Measurements from ENCODE around the gene ATF7IP2. TPM values are rescaled to one million over a fixed set of nuclear protein-coding genes. Genes with fewer than 3 reads are reported as not detected.

The ATF7IP2 gene
- total RNA-seq, 1 donor from 2014 or later, result 17.9 TPM

DNA sequence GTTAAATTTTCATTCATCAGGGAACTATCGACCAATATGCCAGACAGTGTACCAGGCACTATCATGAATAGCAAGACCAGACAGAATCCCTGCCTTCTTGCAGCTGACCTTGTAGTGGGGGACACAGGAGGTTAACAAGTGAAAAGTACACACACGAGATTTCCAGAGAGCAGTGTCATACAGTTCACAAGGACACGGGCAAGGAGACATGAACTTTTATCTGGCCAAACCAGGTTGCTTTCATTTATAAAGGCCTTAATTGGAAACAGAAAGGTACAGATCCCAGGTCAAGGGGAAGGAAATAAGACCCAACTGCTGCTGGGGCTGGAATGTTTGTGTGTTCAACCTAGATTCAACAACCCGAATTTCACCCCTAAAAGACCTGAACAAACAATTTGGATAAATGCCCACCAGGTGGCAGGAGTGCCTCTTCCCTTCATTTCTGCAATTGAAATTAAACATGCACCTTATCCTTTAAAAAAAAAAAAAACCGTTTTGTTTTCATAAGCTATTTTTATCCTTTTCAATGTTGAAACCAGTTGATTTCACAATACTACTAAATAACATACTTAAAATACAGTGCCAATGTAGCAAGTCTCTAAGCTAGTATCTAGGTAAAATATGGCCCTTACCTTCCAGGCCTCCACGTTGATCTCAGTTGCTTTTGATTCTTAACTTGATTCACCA lies 128.7 kb downstream of the ATF7IP2 start:
- peak; percentile 73 for DNase-seq

DNA sequence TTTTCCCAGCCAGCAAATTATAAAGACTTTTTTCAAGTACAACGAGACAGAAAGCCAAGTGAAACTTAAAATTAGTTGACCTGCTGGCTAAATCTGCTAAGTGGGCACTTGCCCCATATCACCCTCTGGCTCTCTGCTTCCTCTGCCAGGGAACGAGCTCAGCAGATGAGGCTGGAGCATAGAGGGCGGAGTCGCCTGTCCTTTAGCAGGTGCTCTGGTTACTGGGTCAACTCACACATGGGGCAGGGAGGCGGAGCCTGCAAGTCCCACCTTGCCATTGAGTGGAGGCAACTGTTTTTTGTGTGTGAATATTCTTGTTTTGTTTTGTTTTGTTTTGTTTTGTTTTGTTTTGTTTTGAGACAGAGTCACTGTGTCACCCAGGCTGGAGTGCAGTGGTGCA lies 132.0 kb downstream of the ATF7IP2 start:
- no peak for DNase-seq

DNA sequence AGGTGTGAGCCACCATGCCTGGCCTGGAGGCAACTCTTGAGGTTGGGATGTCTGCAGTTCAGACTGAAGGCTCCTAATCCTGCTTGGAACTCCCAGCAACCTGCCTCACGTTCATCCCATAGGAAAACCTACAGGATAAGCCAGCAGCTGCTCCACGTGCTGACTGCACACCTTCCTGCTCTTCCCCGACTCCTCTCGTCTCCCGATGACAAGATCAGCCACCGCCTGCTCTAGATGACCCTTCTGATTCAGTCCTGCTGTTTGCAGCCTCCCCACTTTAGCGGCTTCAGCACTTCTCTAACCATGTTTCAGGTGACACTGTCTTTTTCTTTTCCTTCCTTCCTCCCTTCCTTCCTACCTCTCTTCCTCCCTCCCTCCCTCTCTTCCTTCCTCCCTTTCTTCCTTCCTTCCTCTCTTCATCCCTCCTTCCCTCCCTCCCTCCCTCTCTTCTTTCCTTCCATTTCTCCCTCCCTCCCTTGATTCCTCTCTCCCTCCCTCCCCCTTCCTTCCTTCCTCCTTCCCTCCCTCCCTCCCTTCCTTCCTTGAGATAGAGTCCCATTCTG lies 132.7 kb downstream of the ATF7IP2 start:
- DNase-seq, result no peak

DNA sequence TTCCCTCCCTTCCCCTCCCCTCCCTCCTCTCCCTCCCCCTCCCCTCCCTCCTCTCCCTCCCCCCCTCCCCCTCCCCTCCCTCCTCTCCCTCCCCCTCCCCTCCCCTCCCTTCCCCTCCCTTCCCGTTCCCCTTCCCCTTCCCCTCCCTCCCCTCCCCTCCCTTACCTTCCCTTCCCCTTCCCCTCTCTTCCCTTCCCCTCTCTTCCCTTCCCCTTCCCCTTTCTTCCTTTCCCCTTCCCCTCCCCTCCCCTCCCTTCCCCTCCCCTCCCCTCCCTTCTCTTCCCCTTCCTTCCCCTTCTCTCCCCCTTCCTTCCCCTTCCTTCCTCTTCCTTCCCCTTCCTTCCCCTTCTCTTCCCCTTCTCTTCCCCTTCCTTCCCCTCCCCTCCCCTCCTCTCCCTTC lies 133.4 kb downstream of the ATF7IP2 start:
- DNase-seq, result no peak

DNA sequence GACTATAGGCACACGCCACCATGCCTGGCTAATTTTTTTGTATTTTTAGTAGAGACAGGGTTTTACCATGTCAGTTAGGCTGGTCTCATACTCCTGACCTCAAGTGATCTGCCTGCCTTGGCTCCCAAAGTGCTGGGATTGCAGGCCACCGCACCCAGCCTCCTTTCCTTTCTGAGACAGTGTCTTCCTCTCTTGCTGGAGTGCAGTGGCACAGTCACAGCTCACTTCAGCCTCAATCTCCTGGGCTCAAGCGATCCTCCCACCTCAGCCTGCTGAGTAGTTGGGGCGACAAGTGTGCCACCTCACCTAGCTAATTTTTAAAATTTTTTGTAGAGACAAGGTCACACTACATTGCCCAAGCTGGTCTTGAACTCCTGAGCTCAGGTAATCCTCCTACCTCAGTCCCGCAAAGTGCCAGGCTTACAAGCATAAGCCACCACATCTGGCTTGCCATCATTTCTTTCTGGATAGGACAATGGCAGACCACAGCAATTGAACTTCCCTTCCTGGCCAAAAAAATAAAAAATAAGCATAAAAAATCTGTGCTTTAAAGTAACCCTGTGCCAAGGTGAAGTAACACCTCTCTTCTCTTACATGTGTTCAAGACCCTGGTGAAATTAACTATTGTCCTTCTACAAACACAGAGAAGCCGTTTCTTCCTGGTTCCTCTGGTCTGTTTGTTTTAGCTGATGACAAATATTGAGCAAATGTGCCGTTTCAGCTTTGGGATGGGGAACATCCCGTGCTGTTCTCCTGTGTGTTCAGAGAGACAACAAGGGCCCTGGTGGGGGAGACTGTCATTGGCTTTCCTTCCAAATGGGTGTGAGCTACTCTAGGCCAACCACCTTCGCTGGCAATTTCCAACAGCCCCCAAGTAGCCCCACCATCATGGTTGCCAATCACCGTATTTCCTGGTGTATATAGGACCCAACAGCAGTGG lies 134.3 kb downstream of the ATF7IP2 start:
- no peak for DNase-seq

DNA sequence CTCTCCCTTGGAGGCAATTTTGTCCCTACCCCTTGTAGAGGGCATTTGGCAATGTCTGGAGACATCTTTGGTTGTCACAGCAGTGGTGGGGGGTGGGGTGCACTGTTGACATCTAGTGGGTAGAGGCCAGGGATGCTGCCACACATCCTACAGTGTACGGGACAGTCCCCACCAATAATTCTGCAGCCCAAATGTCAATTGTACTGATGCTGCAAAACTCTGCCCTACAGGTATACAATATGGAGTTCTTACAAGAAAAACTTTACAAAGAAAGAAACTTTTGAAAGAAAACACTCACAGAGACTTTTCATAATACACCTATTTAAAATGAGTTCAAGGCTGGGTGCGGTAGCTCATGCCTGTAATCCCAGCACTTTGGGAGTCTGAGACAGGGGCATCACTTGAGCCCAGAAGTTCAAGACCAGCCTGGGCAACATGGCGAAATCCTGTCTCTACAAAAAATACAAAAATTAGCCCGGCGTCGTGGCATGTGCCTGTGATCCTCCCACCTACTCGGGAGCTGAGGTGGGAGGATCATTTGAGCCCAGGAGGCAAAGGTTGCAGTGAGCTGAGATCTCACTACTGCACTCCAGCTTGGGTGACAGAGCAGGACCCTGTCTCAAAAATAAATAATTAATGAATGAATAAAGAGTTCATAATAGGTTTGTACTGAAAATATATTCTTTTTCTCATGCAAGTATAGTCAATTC lies 135.2 kb downstream of the ATF7IP2 start:
- no peak for DNase-seq

DNA sequence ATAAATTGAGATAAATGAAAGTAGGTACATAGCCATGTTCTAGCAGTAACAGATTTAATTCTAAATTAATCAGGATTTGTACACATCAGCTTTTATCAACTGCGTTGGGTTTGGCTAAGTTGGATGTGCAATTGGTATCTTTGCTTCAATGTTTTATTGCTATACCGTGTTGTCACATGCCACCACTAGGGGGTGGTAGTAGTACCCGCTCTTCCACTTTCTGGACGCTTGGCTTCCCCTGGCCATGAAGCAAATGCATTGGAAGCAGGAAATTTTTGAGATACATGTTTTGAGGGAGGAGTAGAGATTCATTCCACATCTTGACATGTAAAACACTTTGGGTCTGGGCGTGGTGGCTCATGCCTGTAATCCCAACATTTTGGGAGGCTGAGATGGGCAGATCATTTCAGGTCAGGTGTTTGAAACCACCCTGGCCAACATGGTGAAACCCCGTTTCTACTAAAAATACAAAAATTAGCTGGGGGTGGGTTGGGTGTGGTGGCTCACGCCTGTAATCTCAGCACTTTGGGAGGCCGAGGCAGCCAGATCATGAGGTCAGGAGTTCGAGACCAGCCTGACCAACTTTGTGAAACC lies 135.9 kb downstream of the ATF7IP2 start:
- DNase-seq, result peak; percentile 82

DNA sequence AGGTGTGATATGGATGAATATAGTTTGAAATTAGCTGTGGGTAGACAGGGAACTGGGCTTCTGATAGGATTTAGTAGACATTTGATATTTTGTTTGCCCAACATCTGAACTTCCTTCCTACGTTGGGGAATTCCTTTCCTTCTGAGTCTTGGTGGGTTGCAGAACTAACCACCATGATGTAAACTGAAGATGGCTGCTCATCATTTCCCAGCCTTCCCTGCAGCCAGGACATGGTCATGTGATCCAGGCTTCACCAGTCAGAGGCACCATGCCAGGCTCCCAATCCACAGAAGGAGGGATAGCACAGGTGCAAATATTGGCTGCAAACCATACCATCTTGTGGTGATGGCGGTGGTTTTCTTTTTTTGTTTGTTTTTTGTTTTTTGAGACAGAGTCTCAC lies 137.1 kb downstream of the ATF7IP2 start:
- DNase-seq, result no peak

DNA sequence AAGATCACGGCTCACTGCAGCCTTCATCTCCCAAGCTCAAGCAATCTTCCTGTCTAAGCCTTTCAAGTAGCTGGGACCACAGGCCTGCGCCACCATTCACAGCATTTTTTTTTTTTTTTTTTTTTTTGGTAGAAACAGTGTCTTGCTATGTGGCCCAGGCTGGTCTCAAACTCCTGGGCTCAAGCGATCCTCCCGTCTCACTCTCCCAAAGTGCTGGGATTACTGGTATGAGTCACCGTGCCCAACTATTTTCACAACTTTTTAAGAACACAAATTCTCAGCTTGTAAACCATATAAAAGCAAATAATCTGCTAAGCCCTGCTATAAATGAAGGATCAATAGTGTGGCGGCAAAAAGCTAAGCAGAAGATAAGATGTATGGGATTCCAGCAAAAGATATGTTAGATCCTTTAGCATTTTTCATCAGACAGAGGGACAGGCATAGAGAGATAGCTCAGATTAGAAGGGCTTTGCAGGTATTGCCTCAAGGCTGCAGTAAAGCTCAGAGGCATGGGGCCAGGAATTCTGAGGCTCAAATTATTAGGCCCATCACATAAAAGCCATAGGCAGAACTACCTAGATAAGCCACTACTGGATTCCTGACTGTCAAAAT lies 139.5 kb downstream of the ATF7IP2 start:
- no peak for DNase-seq

DNA sequence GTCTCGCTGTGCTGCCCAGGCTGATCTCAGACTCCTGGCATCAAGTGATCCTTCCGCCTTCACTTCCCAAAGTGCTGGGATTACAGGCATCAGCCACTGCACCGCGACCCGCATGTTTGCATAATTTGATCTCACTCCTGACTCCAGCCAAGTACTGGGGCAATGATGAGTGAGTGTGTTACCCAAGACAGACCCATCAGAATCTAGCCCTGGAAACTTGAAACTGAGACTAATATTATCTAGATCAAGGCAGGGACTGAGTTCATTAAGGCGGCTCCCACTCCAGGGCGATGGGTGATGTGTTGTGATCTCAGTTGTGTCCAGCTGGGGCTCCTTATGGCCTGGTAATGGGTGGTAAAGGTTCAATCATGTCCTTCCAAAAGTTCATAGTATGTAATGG lies 141.1 kb downstream of the ATF7IP2 start:
- DNase-seq, result no peak

DNA sequence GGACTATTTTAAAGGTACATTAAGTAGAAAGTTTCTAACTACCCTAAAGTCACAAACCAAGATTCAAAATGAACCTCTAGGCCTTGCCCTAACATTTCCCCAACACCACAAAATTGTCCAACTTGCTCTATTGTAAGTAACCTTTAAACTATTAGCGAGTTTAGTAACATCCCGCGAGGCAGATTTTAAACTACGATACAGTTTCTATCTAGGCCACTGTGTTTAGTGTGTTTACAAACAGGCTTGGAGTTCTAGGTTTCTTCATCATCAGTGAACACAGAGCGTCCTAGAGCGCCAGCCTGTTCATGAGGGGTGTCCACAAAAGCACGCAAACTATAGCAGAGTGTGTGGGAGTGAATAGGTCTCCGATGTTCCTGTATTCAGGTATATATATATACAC lies 142.8 kb downstream of the ATF7IP2 start:
- no peak for DNase-seq

DNA sequence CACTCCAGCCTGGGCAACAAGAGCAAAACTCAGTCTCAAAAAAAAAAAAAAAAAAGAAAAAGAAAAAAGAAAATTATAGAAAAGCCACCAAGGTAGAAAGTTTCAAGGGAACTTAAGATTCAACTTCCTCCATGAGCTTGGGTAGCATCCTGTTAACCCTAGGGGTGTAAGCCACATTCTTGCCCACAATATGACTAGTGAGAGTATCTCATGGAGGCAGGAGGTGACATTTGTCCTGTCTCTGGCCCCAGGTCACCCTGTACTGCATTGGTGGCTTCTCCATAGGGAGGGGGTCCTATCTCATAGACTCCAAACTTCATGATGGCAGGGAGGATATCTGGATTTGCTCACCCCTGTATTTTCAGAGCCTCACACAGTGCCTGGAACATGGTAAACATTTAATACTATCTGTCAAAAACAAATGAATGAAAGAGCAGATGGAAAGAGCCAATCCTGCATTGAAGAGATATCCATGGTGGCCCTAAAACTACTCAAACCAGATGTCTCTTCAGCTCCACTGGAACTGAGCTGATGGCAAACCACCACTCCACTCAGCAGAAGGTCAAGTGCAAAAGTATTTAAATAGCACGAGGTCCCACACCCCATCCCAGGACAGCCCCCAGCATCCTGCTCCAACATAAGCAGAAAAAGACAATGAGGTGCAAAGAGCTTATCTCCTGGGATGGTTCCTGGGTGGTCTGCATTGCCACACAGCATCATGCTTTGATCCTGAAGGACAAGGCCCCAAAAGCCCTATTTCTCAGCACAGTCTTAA lies 144.2 kb downstream of the ATF7IP2 start:
- no peak for DNase-seq

DNA sequence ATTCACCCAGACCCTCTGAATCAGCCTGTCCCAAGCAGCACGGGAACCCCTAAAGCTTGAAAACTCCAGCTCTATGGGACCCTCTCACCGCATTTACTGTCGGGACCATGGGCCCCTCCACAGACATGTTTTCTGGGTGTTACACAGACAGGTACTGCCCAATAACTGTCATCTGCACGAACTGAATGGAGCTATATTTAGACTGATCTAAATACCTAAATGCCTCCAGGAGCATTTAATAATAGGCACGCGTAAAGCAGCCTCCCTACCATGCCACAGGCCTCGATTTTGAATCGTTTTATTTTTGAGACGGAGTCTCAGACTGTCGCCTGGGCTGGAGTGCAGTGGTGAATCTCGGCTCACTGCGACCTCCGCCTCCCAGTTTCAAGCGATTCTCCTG lies 144.8 kb downstream of the ATF7IP2 start:
- no peak for DNase-seq

DNA sequence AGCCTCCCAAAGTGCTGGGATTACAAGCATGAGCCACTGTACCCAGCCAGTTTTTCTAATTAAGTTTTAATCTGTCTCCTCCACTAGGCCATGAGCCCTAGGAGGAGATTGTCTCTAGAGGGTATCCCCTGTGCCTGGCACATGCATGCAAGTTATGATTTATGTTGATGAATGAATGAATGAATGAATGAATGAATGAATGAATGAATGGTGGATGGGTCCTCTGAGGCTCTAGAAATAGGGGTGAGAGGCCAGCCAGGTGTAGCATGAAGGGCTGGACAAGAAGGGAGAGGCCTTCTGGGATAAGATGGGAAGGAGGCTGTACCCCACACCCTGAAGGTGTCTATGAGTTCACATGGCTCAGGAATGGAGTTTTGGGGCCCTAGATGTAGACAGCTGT lies 145.7 kb downstream of the ATF7IP2 start:
- no peak for DNase-seq

Other genes starting within 250 kb of the ATF7IP2 start
- gene GRIN2A, start 203.6 kb upstream of the ATF7IP2 start, total RNA-seq, result not detected in 2 replicates
- gene EMP2, start 194.5 kb downstream of the ATF7IP2 start, total RNA-seq, result 43.7 and 67.6 TPM in 2 replicates